Adipocyte (in vitro differentiated cells): ENCODE data around the gene PAQR4.

Experiments used
- DNase-seq: peaks from one replicate; pipeline ENCODE4 v3.0.0-alpha.2; 2015; ENCODE audit warnings: low read depth
- H3K27me3 ChIP-seq: replicated peaks from 2 replicates; pipeline ENCODE4 v1.7.0; 2013; ENCODE audit warnings: mild to moderate bottlenecking, low read length, moderate library complexity; ENCODE audit not compliant: control insufficient read depth, insufficient read depth
- H3K36me3 ChIP-seq: 2 replicates; pipeline ENCODE4 v1.7.0; 2013; ENCODE audit warnings: low read length, mild to moderate bottlenecking, moderate library complexity; ENCODE audit not compliant: control insufficient read depth, insufficient read depth, severe bottlenecking
- H3K4me1 ChIP-seq: 2 replicates; pipeline ENCODE4 v1.7.0; 2013; ENCODE audit warnings: mild to moderate bottlenecking, low read length, moderate library complexity; ENCODE audit not compliant: control insufficient read depth, insufficient read depth
- H3K4me3 ChIP-seq: 2 replicates; pipeline ENCODE4 v1.7.0; 2013; ENCODE audit warnings: mild to moderate bottlenecking, low read length, moderate library complexity
- H3K9ac ChIP-seq: 2 replicates; pipeline ENCODE4 v1.7.0; 2013; ENCODE audit warnings: mild to moderate bottlenecking, low read length, moderate library complexity
- H3K9me3 ChIP-seq: 2 replicates; pipeline ENCODE4 v1.7.0; 2013; ENCODE audit warnings: mild to moderate bottlenecking, low read length, moderate library complexity; ENCODE audit not compliant: control insufficient read depth

The PAQR4 gene

DNA sequence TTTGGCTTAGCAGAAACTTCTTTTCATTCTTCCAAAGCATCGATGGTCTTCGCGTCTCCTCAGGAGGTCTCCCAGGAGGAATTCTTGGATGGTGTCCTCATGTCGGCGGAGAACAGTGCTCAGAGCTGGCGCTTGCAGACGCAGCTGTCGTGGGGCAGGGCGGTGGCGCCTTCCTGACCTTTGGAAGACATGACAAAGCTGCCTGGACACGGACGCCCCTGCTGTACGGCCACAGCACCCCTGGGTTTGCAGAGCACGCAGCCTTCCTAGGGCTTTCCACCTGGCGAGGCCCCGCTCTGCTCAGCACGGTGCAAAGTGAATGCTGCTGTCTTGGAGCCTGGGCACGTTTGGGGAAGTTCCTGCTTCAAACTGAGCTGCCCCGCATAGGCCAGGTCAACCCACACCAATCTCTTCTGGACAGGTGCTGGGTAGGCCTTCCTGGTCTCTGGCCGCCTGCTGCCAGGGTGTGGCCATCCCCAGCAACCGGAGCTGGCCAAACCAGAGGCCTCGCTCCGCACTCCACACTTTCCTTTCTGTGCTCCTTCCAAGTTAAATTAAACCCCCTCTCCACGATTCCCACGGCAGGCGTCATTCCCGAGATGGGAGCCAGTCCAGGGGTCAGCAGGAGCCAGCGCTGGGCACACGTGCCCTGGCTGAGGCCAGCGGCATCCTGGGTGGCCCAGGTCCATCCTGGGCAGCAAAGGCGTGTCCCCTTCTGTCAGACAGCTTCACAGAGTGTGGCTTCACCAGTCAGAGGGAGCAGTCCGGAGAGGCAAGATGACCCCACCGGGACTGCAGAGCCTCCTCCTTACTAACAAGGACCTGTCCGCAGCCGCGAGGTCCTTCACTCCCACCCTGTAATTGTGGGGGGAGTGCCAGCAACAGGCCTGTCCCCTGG is 20.1 kb upstream of the PAQR4 start:
- peaks cover 6% of the 10 kb centered on the region for H3K27me3 ChIP-seq
- no peaks in the 10 kb centered on the region for H3K9me3 ChIP-seq
- DNase-seq, result no peak
- no peak overlapping the region for H3K4me3 ChIP-seq
- no peak overlapping the region for H3K9ac ChIP-seq
- H3K36me3 ChIP-seq, result peaks cover 23% of the 10 kb centered on the region
- H3K4me1 ChIP-seq, result no peaks in the 10 kb centered on the region

DNA sequence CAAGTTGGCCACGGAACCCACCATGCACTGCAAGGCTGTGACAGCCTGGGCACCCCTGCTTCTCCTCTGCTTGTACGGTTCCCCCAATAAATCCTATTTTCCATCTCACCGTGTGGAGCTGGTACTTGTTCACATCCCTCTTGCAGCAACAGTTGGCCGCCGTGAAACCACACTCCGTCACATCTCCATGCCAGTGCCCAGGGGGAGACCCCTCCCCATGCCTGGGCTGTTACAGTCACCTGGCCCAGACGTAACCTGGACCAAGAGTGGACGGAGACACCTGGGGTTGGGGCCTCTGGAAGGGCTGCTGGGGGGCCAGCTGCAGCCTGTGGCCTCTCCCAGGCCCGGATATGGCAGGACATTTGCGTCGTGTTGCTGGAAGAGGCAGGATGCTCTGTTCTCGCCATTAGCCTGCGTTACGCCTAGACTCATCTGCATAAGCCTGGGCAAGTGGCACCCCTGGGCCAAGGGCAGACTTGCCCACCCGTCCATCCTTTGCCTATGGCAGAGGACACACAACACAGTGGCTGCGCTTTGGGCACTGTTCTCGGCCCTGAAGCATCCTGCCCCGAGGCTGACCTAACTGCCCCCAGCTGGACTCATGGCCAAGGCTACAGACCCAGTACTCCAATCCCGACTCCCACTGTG is 19.3 kb upstream of the PAQR4 start:
- no peaks in the 10 kb centered on the region for H3K4me1 ChIP-seq
- no peak overlapping the region for H3K4me3 ChIP-seq
- peaks cover 12% of the 10 kb centered on the region for H3K27me3 ChIP-seq
- peaks cover 21% of the 10 kb centered on the region for H3K36me3 ChIP-seq
- H3K9ac ChIP-seq, result no peak overlapping the region
- no peak for DNase-seq
- H3K9me3 ChIP-seq, result no peaks in the 10 kb centered on the region

DNA sequence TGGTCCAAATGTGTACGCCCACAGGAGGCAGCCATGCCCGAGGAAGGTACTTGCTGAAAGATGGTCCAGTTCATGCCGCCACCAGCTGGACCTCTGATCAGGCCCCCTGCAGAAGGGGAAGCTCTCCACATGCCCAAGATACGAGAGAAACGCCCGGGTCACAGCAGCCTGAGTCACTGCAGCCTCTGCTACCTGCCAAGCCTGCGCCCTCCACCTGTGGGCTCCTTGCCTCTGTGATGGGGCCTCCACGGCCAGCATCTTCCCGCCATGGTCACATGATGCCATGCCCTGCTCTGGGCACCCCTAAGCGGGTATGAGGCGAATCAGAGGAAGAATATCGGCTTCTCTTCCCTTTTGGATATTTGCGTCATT is 18.8 kb upstream of the PAQR4 start:
- Histone ChIP-seq H3K9me3 (no peaks in the 10 kb centered on the region), H3K27me3 (peaks cover 16% of the 10 kb centered on the region), H3K4me1 (no peaks in the 10 kb centered on the region), H3K36me3 (peaks cover 21% of the 10 kb centered on the region), H3K9ac (no peak overlapping the region), H3K4me3 (no peak overlapping the region)
- DNase-seq, result no peak

DNA sequence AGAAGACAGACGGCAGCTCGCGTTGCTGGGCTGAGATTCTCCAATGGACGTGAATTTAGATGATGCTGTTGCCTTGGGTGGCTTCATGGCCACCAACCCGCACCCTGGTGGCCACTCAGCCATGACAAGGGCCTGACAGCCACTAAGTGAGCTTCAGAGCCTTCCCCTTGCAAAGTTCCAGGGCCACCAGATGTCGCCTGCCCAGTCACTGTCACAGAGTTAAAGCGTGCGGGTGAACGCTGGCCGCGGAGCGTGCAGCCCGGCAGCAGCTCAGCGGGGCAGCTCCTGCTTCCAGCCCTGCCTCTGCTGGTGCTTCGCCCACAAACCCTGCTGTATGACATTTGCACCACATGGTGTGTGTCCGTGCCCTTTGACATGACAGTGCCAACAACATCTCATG is 18.4 kb upstream of the PAQR4 start:
- Histone ChIP-seq H3K4me3 (no peak overlapping the region), H3K36me3 (peaks cover 21% of the 10 kb centered on the region), H3K9ac (no peak overlapping the region), H3K27me3 (peaks cover 16% of the 10 kb centered on the region), H3K9me3 (no peaks in the 10 kb centered on the region), H3K4me1 (no peaks in the 10 kb centered on the region)
- no peak for DNase-seq

DNA sequence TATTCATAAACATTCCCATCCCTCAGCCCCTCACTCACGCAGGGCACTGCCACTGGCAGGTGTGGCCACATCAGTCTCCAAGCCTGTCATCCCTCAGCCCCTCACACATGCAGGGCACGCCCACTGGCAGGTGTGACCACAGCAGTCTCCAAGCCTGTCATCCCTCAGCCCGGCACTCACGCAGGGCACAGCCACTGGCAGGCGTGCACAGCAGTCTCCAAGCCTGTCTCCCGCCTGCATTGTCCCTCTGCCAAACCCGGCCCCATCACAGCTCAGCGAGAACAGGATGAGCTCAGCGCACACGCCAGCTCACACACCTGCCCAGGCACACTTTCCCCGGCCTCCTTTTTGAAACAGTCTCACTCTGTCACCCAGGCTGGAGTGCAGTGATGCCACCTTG is 16.5 kb upstream of the PAQR4 start:
- Histone ChIP-seq H3K9ac (no peak overlapping the region), H3K4me3 (no peak overlapping the region), H3K4me1 (no peaks in the 10 kb centered on the region), H3K9me3 (no peaks in the 10 kb centered on the region), H3K36me3 (peaks cover 12% of the 10 kb centered on the region), H3K27me3 (peaks cover 25% of the 10 kb centered on the region)
- DNase-seq, result no peak

DNA sequence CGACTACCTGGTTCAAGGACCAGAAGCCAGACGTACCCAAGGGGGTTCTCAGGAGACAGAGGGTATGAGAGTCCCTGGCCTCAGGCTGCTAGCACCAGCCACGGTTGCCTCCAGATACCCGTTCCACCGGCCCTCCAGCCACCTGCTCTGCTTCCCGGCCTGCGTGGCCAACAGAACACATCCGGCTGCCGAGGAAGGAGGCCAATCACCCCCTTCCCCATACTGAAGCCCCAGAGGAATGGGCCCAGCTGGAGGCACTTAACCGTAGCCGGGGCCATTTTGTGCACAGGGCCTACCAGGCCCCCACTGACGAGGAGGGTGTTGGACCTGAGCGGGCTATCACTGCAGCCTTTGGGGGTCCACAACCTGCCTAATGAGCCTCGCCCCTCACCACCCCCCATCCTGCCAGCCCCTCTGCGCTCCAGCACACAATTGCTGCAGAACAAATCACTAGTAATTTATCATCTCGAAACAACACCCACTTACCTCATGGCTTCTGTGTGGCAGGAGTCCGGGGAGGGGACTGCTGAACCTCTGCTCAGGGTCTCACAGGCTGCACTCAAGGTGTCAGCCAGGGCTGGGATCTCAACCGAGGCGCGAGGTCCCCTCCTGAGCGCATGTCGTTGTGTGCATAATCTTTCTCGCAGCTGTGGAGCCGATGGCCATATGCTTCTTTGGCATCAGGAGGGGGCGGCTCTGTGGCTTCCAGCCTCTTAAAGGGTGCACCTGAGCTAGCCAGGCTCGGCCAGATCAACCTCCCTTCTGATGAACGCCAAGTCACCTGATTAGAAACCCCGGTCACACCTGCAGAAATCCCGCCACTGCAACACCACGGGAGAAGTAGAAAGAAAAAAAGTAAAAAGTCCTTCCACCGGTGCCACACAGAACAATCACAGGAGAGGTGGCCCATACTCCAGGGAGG is 15.2 kb upstream of the PAQR4 start:
- peaks cover 26% of the 10 kb centered on the region for H3K27me3 ChIP-seq
- H3K9ac ChIP-seq, result no peak overlapping the region
- no peaks in the 10 kb centered on the region for H3K4me1 ChIP-seq
- no peak for DNase-seq
- H3K9me3 ChIP-seq, result no peaks in the 10 kb centered on the region
- H3K36me3 ChIP-seq, result peaks cover 7% of the 10 kb centered on the region
- H3K4me3 ChIP-seq, result no peak overlapping the region

DNA sequence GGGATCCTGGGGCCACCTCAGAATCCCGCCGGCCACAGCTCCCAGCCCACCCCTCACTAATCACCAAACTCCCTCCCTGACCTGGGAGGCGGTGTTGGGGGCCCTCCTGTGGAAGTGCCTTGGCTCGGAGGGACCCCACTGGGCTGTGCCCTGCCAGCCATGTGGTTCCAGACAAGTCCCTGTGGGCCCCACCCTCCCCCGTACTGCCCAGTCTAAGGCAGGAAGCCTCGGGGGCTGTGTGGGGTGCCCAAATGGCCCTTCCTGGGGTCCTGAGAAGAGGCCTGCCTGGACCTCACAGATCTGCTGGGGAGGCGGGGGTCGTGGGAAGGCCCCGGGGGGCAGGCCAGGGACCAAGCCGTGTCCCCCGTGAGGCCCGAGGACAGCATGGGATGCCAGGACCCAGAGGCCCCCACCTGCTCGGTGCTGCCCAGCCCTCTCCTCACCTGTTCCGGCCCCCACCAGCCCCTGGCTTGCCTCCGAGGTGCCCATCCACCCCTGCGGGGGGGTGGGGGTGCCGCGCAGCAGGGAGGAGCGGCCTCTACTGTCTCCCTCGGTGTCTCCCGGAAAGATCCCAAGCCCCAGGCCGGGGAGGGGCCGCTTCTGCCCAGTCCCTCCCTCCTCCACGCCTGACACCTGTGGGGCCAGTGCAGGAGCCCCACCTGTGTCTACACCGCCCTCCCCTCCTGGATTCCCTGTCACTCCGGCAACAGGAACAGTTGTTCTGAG is 14.3 kb upstream of the PAQR4 start:
- Histone ChIP-seq H3K36me3 (no peaks in the 10 kb centered on the region), H3K4me3 (no peak overlapping the region), H3K9ac (no peak overlapping the region), H3K9me3 (no peaks in the 10 kb centered on the region), H3K4me1 (no peaks in the 10 kb centered on the region), H3K27me3 (peaks cover 31% of the 10 kb centered on the region)
- no peak for DNase-seq

DNA sequence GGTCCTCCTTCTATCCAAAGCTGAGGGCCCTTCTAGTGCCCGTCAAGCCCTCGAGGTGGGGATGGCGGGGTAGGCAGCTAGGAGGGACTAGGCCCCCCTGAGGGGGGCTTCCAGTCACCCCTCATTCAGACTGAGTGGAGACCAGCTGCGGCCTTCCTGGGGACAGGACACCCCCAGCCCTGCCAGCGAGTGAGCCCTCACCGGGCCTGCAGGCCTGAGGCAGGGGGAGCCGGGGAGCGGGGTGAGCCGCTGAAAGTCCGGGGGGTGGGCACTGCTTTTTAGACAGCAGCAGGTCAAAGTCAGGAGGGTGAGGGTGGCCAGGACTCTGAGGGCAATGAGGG is 13.7 kb upstream of the PAQR4 start:
- Histone ChIP-seq H3K4me1 (no peaks in the 10 kb centered on the region), H3K27me3 (peaks cover 33% of the 10 kb centered on the region), H3K4me3 (no peak overlapping the region), H3K9ac (no peak overlapping the region), H3K9me3 (no peaks in the 10 kb centered on the region), H3K36me3 (no peaks in the 10 kb centered on the region)
- no peak for DNase-seq

DNA sequence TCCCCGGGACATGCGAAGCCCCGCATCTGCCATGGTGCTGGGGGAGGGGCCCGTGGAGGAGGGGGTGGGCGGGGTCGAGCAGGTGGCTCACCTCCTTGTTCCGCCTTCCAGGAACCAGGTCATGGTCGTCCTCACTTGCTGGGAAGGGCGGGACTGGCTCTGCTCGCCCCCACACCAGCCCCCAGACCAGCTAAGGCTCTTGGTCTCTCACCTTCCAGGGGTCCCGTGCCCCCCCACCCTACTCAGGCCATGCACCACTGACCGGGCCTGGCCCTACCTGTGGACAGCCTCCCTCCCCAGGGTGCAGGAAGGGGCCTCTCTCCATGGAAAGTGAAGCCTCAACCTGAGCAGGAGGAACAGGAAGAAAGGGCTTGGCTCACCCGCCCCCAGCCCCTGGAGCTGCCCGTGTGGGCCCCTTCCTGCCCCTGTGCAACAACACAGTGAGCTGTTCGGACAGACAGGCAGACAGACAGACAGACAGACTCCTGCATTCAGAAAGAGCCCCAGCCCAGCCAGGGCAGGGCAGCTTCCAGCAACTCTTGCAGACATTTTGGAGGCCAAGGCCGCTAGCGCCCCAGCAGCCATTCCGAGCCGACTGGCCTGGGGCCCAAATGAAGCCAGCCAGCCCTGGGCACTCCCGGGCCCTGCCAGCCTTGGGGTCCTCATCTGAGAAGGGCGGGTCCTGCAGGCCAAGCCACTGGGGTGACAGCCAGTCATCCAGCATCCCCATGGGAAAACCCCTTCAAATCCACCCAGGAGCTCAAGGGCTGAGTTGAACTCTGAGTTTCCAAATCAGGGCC is 13.2 kb upstream of the PAQR4 start:
- H3K27me3 ChIP-seq, result peaks cover 38% of the 10 kb centered on the region
- H3K4me1 ChIP-seq, result no peaks in the 10 kb centered on the region
- no peak overlapping the region for H3K9ac ChIP-seq
- DNase-seq, result no peak
- no peaks in the 10 kb centered on the region for H3K9me3 ChIP-seq
- no peak overlapping the region for H3K4me3 ChIP-seq
- H3K36me3 ChIP-seq, result no peaks in the 10 kb centered on the region

DNA sequence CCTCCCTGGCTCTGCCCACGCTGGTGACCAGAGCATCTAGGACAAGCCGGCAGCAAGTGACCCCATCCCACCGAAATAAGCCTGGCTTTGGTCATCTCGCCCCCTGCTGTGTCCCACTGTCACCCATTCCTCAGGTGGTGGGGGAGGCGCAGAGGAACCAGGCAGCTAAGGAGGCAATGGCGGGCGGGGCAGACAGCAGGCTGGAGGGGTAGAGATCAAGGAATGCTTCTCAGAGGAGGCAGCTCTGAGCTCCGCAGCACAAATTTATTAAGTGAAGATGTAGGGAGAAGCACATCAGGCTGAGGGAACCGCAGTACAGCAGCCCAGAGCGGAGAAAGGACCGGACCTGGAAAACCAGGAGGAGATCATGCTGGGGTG is 12.6 kb upstream of the PAQR4 start:
- H3K36me3 ChIP-seq, result no peaks in the 10 kb centered on the region
- DNase-seq, result no peak
- H3K9ac ChIP-seq, result no peak overlapping the region
- H3K9me3 ChIP-seq, result no peaks in the 10 kb centered on the region
- H3K4me1 ChIP-seq, result no peaks in the 10 kb centered on the region
- peaks cover 40% of the 10 kb centered on the region for H3K27me3 ChIP-seq
- no peak overlapping the region for H3K4me3 ChIP-seq
